Neuron (in vitro differentiated cells): ENCODE results near the gene GPR4.

Experiments
- H2AFZ ChIP-seq: one replicate; pipeline ENCODE4 v1.6.1; 2013; ENCODE audit warnings: low read depth, mild to moderate bottlenecking, inconsistent platforms, low read length, moderate library complexity
- H3K27me3 ChIP-seq: one replicate; pipeline ENCODE4 v1.6.1; 2013; ENCODE audit warnings: low read length; ENCODE audit not compliant: insufficient read depth
- H3K36me3 ChIP-seq: one replicate; pipeline ENCODE4 v1.6.1; 2013; ENCODE audit warnings: low read length; ENCODE audit not compliant: insufficient read depth
- H3K4me1 ChIP-seq: one replicate; pipeline ENCODE4 v1.6.1; 2013; ENCODE audit warnings: low read length; ENCODE audit not compliant: insufficient read depth
- H3K4me3 ChIP-seq: 2 replicates; pipeline ENCODE4 v1.5.1; 2013; ENCODE audit warnings: mild to moderate bottlenecking, low read length, moderate library complexity
- H3K9me3 ChIP-seq: one replicate; pipeline ENCODE4 v1.6.1; 2013; ENCODE audit warnings: low read length

The GPR4 gene

DNA sequence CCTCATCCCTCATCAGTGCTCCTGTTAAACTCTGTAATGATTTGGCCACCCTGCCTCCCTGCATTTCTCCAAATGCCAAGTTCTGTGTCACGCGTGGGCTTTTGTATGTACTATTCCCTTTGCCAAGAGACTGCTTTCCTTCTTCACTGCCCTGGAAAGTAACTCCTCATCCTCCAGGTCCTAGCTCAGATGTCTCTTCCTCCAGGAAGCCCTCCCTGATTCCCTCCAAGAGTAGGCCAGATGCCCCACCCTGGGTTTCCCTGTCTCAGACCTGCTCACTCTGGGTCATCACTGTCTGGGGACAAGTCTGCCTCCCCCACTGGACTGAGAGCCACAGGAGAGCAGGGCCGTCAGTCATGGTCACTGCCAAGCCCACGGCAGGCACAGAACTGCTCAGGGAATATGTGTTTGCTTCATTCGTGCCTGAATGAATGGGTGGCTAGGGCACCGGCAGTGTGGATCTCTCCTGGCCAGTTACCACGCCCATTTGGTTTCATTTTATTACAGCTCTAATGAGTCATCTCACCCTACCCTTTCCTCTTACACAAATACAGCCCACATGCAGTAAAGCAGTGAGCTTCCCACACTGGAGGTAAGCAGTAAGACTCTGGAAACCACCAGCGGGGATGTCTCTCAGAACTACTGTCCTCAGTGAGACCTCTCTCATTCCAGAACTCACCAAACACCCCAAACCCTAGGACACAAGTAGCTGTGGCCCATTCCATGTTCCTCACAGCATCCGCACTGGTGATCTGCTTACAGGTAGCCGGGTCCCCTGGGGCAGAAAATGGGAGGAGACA is 12.1 kb upstream of the GPR4 start:
- H2AFZ ChIP-seq: no peak overlapping the region
- peaks cover 4% of the 10 kb centered on the region for H3K36me3 ChIP-seq
- no peak overlapping the region for H3K4me3 ChIP-seq
- no peaks in the 10 kb centered on the region for H3K4me1 ChIP-seq
- no peaks in the 10 kb centered on the region for H3K9me3 ChIP-seq
- H3K27me3 ChIP-seq: no peaks in the 10 kb centered on the region

DNA sequence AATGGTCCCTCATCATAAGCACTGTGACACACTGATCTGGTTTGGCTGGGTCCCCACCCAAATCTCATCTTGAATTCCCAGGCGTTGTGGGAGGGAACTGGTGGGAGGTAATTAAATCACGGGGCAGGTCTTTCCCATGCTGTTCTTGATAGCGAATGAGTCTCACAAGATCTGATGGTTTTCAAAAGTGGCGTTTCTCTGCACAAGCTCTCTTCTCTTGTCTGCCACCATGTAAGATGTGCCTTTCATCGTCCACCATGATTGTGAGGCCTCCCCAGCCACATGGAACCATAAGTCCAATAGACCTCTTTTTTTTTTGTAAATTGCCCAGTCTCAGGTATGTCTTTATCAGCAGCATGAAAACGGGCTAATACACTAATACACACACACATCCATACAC is 6.9 kb upstream of the GPR4 start:
- Histone ChIP-seq H3K36me3 (no peaks in the 10 kb centered on the region), H3K9me3 (no peaks in the 10 kb centered on the region), H3K4me3 (no peak overlapping the region), H3K27me3 (no peaks in the 10 kb centered on the region), H3K4me1 (peaks cover 4% of the 10 kb centered on the region), H2AFZ (no peak overlapping the region)

DNA sequence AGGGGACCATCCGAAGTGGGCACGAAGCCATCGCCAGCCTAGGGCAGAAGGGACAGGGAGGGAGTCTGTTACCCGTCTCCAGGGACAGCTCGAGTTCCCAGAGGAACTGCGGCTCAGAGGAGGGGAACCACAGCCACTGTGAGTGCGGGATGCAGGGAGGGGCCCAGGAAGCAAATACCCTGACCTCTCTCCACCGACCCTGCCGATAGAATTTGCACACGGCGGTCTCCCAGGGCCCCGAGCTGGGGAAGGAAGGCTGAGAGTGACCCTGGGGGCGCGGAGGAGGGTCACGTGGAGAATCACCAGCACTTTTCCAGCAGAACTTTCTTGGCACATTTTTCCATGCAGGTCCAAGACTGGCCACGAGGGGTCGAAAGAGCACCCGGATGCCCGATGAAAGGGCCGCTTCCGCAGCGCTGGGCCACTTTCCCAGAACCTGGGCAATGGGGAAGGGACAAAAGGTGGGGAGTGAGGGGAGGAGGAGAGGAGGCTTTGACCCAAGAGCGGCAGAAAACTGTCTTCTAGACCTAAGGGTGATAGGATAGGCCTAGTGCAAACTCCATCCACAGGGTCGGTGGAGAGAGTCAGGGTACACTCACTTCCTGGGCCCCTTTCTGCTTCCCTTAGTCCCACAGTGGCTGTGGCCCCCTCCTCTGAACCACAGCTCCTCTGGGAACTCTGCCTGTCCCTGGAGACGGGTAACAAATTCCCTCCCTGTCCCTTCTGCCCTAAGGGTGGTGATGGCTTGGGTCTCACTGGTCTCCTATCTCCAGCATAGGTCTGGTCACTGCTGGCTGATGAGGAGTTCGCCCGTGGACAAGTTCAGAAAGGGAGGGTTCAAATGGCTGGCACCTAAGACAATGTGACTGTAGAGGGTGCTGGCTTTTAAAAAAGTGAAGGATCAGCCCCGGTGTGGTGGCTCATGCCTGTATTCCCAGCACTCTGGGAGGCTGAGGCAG is 5.3 kb upstream of the GPR4 start:
- H3K4me1 ChIP-seq: peaks cover 4% of the 10 kb centered on the region
- no peaks in the 10 kb centered on the region for H3K36me3 ChIP-seq
- no peaks in the 10 kb centered on the region for H3K9me3 ChIP-seq
- H2AFZ ChIP-seq: peak overlapping the region; percentile 9
- peaks cover 5% of the 10 kb centered on the region for H3K27me3 ChIP-seq
- H3K4me3 ChIP-seq: peak overlapping the region; percentile 5

DNA sequence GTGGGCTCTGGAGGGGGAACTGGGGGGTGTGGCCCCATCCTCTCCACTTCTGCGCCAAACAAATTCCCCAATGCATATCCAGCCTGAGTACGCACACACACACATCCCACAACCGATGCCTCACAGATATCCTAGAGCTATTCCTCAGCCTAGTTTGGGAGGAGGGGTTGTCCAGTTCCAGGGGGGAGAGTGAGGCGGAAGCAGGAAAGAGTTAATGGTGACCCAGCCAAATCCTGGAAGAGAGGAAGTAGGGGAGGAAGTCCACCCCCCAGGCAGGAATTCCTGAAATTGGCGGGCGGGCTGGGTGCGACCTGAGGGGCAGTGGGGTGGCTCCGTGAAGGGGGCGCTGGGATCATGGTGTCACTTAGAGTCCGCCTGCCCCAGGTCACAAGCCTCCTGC is 897 bp downstream of the GPR4 start:
- no peaks in the 10 kb centered on the region for H3K36me3 ChIP-seq
- H2AFZ ChIP-seq: no peak overlapping the region
- peaks cover 62% of the 10 kb centered on the region for H3K27me3 ChIP-seq
- no peak overlapping the region for H3K4me3 ChIP-seq
- no peaks in the 10 kb centered on the region for H3K9me3 ChIP-seq
- H3K4me1 ChIP-seq: peaks cover 4% of the 10 kb centered on the region

DNA sequence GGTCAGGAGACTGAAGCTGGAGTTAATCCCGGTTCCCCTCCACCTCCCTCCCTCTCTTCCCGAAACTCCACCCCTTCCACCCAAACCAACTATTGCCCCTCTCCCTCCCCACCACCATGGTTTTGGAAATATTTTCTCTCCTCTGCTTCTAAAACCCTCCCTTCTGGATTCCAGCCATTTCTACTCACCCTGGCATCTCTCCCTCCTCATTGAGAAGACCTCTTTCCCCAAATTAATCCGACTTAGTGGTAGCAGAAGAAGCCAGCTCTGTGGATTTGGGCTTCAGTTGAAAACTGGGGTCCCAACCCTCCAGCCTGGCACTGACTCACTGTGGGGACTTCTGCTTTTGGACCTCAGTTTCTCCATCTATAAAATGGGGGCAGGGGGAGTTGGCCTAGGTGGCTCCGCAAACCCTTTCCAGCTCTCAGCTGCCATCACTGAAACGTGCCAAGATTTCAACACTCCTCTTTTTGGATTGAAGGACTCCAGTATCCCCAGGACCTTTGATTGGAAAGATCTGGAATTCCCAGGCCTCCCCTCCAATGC is 1.6 kb downstream of the GPR4 start:
- Histone ChIP-seq H2AFZ (no peak overlapping the region), H3K27me3 (peaks cover 64% of the 10 kb centered on the region), H3K4me1 (peaks cover 4% of the 10 kb centered on the region), H3K4me3 (no peak overlapping the region), H3K9me3 (no peaks in the 10 kb centered on the region), H3K36me3 (no peaks in the 10 kb centered on the region)

DNA sequence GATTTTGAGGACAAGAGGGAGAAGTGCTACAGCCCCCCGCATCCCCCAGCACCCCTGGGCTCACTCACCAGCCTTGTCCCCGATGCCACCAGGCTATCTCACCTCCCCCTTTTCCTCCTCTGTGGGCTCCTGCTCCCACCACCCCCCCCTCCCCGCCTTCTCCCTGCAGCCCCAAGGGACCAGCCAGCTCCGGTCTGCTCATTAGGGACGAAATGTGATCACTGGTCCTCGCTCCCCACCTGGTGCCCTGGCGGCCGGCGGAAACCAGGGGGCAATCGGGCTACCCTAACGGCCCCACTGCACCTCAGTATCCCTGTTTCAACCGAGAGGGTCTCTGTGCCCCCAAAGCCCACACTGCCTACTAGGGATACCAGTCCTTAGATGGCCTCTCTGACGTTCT is 2.7 kb downstream of the GPR4 start:
- no peaks in the 10 kb centered on the region for H3K9me3 ChIP-seq
- no peak overlapping the region for H2AFZ ChIP-seq
- H3K27me3 ChIP-seq: peaks cover 64% of the 10 kb centered on the region

DNA sequence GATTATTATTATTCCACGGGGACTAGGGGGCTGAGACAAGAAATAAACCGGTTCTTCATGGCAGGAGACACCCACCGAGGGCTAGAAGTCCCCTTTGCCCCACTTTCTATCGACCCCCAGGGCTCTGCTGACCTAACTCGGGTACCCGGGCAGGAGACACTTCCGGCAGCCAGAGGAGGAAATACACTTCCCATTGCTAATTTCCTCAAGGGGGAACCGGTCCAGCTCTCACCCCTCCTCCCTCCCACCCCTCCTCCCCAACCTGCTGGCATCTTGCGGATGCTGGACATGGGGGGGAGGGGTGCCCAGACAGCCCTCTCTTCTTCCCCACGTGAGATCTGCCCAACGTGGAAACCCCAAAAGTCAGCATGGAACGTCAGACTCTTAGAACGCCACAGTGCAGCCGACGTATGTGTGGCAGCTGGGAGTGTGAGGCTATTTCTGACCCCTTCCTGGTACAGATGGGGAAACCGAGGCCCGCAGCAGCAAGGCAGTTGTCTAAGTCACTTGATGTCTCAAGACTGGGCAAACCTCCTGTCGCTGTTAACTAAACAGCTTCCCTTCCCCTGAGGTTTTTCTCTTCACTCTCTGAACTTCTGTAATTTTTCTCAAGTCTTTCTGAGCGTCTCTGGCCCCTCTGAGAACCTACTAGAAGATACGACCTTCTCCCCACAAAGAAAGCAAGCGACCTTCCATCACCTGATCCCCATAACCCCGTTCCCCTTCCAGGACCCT is 3.6 kb downstream of the GPR4 start:
- peaks cover 4% of the 10 kb centered on the region for H3K4me1 ChIP-seq
- H3K27me3 ChIP-seq: peaks cover 64% of the 10 kb centered on the region
- no peaks in the 10 kb centered on the region for H3K36me3 ChIP-seq
- no peak overlapping the region for H2AFZ ChIP-seq
- no peaks in the 10 kb centered on the region for H3K9me3 ChIP-seq
- no peak overlapping the region for H3K4me3 ChIP-seq

More for the DNA sequence above, 2.7 kb downstream of the GPR4 start:
- H3K4me3 ChIP-seq: no peak overlapping the region
- peaks cover 4% of the 10 kb centered on the region for H3K4me1 ChIP-seq
- H3K36me3 ChIP-seq: no peaks in the 10 kb centered on the region

DNA sequence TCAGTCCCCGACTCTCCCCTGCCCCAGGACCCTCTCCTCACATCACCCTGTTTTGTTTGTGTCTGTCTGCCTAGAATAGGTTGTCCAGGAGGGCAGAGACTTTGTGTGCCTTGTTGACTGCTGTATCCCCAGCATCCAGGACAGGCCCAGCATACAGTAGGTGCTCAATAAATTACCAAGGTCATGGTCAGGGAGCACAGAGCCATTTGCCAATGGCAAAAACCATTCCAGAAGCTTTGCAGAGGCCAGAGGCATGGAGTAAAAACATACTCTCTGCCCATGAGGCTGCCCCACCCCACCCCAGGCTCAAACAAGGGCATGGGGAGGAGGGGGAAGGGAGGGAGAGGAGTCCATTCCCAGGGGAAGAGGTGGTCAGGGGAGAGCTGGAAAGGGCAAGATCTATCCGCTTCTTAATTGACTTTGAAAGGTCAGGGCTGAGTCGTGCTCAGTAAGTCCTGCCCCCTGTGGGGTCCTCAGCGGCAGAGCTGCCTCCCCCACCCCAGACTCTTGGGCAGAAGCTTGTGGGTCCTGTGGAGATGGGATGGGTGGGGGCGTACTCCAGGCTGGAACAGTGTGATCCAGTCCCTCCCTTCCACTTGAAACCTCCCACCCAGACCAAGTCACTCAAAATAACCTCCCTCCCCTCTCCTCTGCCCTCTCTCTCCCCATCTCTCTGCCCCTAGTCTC is 4.4 kb downstream of the GPR4 start:
- Histone ChIP-seq H2AFZ (no peak overlapping the region), H3K27me3 (peaks cover 61% of the 10 kb centered on the region), H3K4me3 (no peak overlapping the region)

DNA sequence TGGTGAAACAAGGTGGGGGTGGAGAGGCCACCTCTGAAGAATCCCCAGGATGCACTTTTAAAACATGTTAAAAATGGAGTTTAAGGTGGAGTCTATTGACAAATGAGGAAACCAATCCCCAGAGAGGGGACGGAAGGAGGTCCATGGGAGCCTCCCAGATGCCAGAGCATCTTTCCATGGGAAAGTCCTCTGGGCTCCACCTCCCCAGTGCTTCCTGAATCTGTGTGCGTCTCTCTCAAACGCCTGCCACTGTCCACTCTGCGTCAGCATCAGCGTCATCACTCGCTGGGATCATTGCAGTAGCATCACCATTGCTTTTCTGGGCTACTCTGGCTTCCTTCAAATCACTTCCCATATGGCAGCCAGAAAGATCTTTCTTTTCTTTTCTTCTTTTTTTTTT is 6.2 kb downstream of the GPR4 start:
- Histone ChIP-seq H3K27me3 (peaks cover 45% of the 10 kb centered on the region), H2AFZ (no peak overlapping the region), H3K36me3 (no peaks in the 10 kb centered on the region)

More for the DNA sequence above, 4.4 kb downstream of the GPR4 start:
- Histone ChIP-seq H3K9me3 (no peaks in the 10 kb centered on the region), H3K36me3 (no peaks in the 10 kb centered on the region), H3K4me1 (peaks cover 4% of the 10 kb centered on the region)

DNA sequence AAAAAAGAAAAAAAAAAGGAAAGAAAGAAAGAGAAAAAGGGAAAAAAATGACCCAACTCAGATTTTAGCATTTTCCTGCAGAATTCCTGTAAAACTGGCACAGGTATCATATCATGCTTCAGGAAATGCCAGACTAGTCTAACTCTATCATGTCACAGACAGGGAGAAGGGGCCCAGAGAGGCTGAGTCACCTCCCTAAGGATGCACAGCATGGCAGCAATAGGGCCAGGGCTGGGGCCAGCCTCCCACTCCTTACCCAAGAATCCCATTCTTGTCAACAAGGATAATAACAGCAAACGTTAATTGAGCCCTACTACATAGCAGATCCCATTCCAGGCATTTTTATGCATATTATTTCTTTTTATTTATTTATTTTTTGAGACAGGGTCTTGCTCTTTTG is 8.5 kb downstream of the GPR4 start:
- H3K4me1 ChIP-seq: peaks cover 4% of the 10 kb centered on the region
- H3K27me3 ChIP-seq: peaks cover 25% of the 10 kb centered on the region
- H3K9me3 ChIP-seq: no peaks in the 10 kb centered on the region
- H3K36me3 ChIP-seq: no peaks in the 10 kb centered on the region
- no peak overlapping the region for H3K4me3 ChIP-seq
- H2AFZ ChIP-seq: no peak overlapping the region

More for the DNA sequence above, 6.2 kb downstream of the GPR4 start:
- Histone ChIP-seq H3K9me3 (no peaks in the 10 kb centered on the region), H3K4me1 (peaks cover 4% of the 10 kb centered on the region), H3K4me3 (no peak overlapping the region)

DNA sequence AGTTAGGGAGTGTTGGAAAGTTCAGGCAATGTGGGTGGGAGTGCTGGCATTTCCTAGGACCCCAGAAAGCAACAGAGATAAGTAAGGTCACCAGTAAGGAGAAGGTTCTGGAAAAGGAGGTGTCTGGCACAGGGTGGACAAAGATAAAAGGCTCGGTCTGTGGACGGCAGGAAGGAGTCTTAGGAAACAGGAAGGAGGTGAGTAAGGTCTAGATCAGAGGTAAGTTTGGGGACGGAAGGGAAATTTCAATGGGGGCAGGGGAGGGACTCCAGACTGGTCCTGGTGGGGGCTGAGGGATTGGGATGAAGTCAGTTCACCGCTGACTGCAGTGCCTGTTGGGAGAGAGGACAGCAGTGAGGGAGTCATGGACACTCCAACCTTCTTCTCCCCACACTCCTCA is 9.6 kb downstream of the GPR4 start:
- no peak overlapping the region for H3K4me3 ChIP-seq
- H3K36me3 ChIP-seq: no peaks in the 10 kb centered on the region
- no peaks in the 10 kb centered on the region for H3K9me3 ChIP-seq
- H3K27me3 ChIP-seq: peaks cover 15% of the 10 kb centered on the region
- H2AFZ ChIP-seq: no peak overlapping the region
- H3K4me1 ChIP-seq: no peaks in the 10 kb centered on the region

DNA sequence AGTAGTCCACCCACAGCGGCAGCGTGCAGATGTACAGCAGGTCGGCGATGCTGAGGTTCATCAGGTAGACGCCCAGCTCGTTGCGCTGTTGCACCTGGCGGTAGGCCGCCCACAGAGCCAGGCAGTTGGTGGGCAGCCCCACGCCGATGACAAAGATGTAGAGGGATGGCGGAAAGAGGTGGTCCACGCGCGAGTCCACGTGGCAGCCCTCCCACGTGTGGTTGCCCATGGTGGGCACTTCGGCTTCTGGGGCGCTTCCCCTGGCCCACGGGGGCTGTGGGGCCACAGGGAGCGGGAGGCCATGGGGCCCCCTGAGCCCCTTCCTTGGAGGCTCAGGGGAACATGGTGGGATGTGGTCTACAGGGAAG is 10.4 kb downstream of the GPR4 start:
- no peaks in the 10 kb centered on the region for H3K36me3 ChIP-seq
- no peaks in the 10 kb centered on the region for H3K4me1 ChIP-seq
- H3K9me3 ChIP-seq: no peaks in the 10 kb centered on the region
- peaks cover 9% of the 10 kb centered on the region for H3K27me3 ChIP-seq
- no peak overlapping the region for H3K4me3 ChIP-seq
- H2AFZ ChIP-seq: no peak overlapping the region
